GM21381 (cell line): ENCODE results near the gene OR8B4.
"Not testable (repeated sequence)": the region's sequence is repeated elsewhere in the genome, so short reads cannot be mapped to it uniquely, and the experiment has no call there.

Source experiments
- ATAC-seq: cut with Tn5 transposase; IDR thresholded peaks from one replicate; pipeline ENCODE4 v1.9.1; 2021; ENCODE audit warnings: mild to moderate bottlenecking, moderate library complexity; ENCODE audit not compliant: unreplicated experiment

Gene OR8B4

GRCh38 chr11:124409906-124410305 lies 14.8 kb downstream of the OR8B4 start:
- ATAC-seq = no peak

GRCh38 chr11:124405581-124405980 lies 19.1 kb downstream of the OR8B4 start:
- no peak for ATAC-seq

- ATAC-seq = not testable (repeated sequence)
These were observed 21.5 kb downstream of the OR8B4 start for GRCh38 chr11:124403186-124403585.

GRCh38 chr11:124402326-124402922 lies 22.2 kb downstream of the OR8B4 start:
- ATAC-seq = peak; percentile 92

GRCh38 chr11:124398924-124399323 lies 25.7 kb downstream of the OR8B4 start, which contains the start of gene OR8B3:
Gene OR8B3, minus strand, starts transcription at chr11:124399024. Its CDS starts 1,673 bp downstream, at chr11:124397351.
- ATAC-seq = no peak

- not testable (repeated sequence) for ATAC-seq
These were observed 27.8 kb downstream of the OR8B4 start for GRCh38 chr11:124396847-124397246.

GRCh38 chr11:124394408-124394807 lies 30.3 kb downstream of the OR8B4 start:
- ATAC-seq = no peak

- ATAC-seq = no peak
These were observed 40.3 kb downstream of the OR8B4 start, which contains the start of gene OR8B2 for GRCh38 chr11:124384399-124384798. Gene OR8B2, minus strand, starts transcription at chr11:124384499. Its CDS starts 1,156 bp downstream, at chr11:124383343.

- ATAC-seq = not testable (repeated sequence)
These were observed 41.8 kb downstream of the OR8B4 start for GRCh38 chr11:124382857-124383256.

GRCh38 chr11:124380585-124380984 lies 44.1 kb downstream of the OR8B4 start:
- no peak for ATAC-seq

- no peak for ATAC-seq
These were observed 48.4 kb downstream of the OR8B4 start for GRCh38 chr11:124376280-124376679.
